CD4-positive, alpha-beta T cell treated with Interleukin-10 for 1 hour (primary cell): ENCODE results near the gene EEFSEC.
"Not testable (repeated sequence)": the region's sequence is repeated elsewhere in the genome, so short reads cannot be mapped to it uniquely, and the experiment has no call there.

Experiments used
- DNase-seq: peaks from one replicate; pipeline ENCODE4 v3.0.0-alpha.2; 2020

EEFSEC gene

DNA sequence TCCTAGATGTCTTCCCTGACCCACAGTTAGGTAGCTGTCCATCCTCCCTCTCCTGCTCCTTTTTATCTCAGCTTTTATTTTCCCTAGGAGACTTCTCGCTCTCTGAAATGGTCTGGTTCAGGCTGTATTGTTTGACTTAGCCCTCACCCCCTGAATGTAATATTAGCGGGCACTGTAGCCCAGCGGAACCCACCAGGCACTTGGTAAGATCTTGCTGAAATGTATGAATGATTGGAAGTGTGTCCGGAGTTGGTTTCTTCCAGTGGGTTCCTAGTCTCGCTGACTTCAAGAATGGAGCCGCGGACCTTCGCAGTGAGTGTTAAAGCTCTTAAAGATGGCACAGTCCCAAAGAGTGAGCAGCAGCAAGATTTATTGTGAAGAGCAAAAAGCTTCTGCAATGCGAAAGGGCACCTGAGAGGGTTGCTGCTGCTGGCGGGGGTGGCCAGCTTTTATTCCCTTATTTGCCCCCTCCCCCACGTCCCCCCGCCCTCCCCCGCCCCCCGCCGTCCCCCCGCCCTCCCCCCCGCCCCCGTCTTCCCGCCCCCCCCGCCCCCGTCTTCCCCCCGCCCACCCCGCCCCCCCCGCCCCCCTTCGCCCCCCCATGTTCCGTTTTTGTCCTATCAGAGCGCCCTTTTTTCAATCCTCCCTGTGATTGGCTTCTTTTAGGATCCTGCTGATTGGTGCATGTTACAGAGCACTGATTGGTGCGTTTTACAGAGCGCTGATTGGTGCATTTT, 694 bp upstream of the EEFSEC start:
- DNase-seq: peak; percentile 85

DNA sequence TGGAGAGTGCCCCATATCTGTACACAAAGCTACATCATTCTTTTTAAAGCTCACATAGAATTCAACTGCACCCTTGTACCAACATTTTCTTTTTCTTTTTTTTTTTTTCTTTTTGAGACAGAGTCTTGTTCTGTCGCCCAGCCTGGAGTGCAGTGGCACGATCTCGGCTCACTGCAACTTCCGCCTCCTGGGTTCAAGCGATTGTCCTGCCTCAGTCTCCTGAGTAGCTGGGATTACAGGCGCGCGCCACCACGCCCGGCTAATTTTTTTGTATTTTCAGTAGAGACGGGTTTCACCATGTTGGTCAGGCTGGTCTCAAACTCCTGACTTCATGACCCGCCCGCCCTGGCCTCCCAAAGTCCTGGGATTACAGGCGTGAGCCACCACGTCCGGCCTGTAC, 1.1 kb downstream of the EEFSEC start:
- DNase-seq: not testable (repeated sequence)

DNA sequence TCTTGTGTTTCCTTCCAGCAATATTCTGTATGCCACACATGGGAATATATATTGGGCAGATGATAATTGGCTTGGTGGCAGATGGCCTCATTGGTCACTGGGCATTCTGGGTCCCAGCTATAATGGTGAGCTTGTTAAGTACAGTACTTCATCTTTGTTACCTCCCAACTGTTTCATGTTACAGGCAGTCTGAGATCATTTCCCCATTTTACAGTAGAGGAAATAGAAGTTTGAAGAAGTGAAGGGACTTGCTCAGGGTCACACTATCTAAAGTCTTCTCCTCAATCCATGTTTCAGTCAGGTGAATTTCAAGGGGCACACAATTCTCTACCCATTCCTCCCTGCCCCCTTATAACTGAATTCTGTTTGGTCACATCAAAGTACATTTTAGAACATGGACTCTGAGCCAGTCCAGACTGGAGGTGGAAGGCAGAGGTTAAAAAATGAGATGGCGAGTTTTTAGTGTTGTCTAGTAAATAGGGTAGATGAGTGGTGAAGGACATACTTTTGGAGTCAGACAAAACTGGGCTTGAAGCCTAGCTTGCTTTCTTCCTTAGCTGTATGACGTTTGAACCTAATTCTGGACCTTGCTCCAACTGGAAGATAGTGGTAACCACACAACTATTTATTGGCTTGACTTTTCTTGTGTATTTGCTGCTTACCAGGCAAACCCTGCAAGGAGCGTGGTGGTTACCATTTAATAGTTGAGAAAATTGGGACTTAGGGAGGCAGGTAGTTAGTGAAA, 2.5 kb downstream of the EEFSEC start:
- DNase-seq: no peak

DNA sequence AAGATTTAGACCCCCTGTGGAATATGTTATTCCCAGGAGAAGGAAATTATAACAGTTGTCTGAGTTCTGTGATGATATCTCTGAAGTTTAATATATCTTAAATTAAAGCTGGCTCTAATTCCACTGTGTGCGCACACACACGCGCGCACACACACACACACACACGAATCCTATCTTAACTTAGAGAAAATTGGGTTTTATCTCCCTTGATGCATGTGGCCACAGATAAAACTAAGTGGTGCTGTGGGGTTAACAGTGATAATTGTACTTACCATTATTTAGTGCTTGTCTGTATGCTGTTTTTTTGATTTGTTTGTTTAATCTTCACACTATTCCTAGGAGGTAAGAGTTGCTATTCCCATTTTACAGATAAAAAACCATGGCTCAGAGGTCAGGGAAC, 7.4 kb downstream of the EEFSEC start:
- DNase-seq: no peak

- DNase-seq: no peak
Measured at GRCh38 chr3:128163432-128163831, 10.2 kb downstream of the EEFSEC start.

DNA sequence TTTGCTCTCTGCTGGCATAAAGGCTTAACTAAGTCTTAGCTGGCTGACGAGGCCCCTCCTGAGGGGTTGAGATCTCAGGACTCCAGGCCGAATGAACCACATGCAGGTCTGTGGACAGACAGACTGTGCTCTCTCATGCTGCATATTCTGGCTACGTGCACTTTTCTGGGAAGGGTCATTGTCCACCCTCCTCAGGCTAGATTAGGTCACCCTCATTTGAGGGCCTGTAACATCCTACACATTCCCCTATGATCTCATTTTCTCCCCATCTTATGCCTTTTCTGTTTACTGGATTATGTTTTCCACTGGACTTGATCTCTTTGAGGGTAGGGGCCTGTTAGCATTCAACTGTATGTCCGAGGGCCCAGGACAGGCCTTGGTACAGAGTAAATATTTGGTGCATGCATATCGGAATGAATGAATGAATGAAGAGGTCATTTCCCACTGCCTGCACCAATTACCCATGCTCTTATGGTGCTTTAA, 13.7 kb downstream of the EEFSEC start:
- no peak for DNase-seq

GRCh38 chr3:128167646-128167972, 14.3 kb downstream of the EEFSEC start:
- no peak for DNase-seq

DNA sequence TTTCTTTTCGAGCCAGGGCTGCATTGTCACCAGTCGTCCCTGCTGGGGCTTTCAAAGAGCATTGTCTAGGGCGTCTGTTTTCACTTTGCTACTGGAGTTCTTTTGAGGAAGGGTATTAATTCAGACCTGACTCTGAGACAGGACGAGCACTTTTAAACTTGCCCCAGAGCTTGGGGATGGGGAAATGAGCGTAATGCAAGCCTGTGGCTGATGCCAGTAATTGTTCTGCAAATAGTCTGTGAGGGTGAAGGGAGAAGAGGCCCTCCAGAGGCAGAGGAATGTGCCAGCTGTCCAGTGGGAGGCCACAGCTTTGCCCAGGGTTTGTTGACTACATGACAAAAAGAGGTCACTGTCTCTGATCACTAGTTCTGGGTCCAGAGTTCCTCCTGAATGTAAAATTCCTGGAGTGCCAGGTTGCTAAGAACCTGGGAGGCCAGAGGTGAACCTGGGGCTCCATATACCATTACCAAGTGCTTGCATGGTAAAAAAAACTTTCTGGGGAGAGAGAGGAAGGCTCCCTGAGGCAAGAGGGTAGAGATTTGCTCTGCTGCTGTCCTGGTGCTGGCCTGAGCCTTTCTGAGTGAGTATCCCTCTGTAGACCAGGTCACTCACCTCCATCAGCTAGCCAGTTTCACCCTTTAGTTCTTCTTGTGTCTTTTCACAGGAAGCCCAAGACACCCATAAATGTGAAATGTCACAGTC, 14.8 kb downstream of the EEFSEC start:
- no peak for DNase-seq

GRCh38 chr3:128168836-128169235, 15.6 kb downstream of the EEFSEC start:
- no peak for DNase-seq

- DNase-seq: peak; percentile 15
Measured at GRCh38 chr3:128170866-128171516, 17.7 kb downstream of the EEFSEC start.

GRCh38 chr3:128173200-128173599, 19.9 kb downstream of the EEFSEC start:
- DNase-seq: no peak

GRCh38 chr3:128173849-128174248, 20.6 kb downstream of the EEFSEC start:
- no peak for DNase-seq

GRCh38 chr3:128174675-128175590, 21.7 kb downstream of the EEFSEC start:
- no peak for DNase-seq

DNA sequence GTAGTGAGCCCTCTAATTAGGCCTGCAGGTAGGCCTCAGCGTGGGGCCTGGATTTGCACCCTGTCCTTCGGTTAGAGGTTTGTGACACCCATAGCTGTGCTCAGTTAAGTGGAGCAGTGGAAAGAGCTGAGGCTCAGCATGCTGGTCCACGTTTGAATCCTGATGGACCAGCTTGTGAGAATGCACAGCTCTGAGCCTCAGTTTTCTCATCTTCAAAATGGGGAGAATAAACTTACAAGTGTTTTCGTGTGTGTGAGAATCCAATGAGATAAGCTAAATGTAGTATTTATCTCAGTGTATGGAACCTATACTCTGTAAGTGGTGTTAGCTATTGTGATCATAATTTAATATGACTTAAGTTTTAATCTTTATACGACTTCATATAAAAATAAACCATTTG, 22.5 kb downstream of the EEFSEC start:
- DNase-seq: no peak

DNA sequence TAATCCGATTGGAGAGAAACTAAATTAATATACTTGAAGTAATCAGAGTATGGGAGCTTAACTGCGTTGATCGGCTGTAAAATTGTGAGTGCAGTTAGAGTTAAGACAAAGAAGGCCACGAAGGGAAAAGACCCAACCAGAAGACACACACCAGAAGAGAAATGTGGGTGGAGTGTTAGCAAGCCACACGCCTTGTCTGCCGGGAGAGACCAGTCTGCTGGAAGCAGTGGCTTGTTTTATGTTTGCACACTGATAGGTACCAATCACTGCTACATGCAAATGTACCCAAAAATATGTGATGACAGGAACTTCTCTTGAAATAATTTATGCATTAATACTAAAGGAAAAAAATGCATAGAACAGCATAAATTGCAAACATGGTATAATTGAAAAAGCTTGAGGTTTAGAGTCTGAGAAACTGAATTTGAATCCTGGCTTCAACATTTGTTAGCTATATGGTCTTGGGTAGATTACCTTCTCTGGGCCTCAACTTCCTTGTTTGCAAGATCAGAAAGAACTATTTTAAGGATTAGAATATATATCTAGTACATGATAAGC, 23.1 kb downstream of the EEFSEC start:
- DNase-seq: no peak

DNA sequence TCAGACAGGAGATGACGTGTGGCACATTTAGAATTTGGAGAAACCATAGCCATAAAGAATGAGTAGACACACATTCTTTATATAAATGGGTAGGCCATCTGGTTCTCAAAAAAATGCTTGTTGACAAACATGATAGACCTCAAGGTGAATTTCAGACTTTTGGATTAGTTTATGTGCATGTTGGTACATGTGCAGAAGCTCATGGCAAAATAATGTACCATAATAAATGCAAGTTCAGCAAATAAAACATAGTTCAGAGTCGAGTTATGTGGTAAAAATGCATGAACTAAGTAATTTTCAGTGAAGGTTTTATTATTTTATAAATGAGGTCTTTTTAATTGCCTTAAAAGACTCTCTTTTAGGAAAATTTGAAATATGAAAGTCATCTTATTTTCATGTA, 24.6 kb downstream of the EEFSEC start:
- DNase-seq: no peak

- DNase-seq: no peak
Measured at GRCh38 chr3:128178782-128179483, 25.7 kb downstream of the EEFSEC start.

GRCh38 chr3:128179484-128179819, 26.2 kb downstream of the EEFSEC start:
- DNase-seq: no peak

- DNase-seq: no peak
Measured at GRCh38 chr3:128180436-128180835, 27.2 kb downstream of the EEFSEC start.

DNA sequence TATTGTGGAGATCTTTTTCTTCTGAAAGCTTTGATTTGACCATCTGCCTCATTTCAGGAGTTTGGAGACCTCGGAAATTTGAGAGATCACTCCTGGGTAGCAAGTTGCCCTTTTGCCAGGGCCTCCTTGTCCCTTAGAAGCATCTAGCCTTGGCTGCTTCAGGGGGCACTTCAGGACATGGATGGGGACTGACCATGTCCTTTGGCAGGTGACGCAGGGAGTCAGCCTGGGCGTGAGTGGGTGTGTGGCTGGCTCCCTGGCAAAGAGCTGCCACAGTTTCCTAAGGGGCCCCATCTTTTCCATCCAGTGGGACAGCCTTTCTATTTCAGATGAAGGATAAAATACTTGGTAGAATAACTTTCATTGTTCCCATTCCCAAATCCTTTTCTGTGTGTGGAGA, 27.6 kb downstream of the EEFSEC start:
- no peak for DNase-seq

- no peak for DNase-seq
Measured at GRCh38 chr3:128182656-128183055, 29.4 kb downstream of the EEFSEC start.
